Cardiac fibroblast (primary cell): Measurements from ENCODE around the gene UBE2Q2.
"Not testable (repeated sequence)": the region's sequence is repeated elsewhere in the genome, so short reads cannot be mapped to it uniquely, and the experiment has no call there.

Experiments
- DNase-seq, 2 donors: peaks; one replicate each; pipeline versions ENCODE4 v3.0.0 to v3.0.0-alpha.2; 2010; ENCODE audit warnings: low read depth in 2 of 2
- H3K4me3 ChIP-seq, 2 donors: replicated peaks in 1 of 2; 1 replicate in 1 of 2; 2 replicates in 1 of 2; pipeline ENCODE4 v1.5.1; 2011; ENCODE audit warnings: low read depth in 2 of 2, low read length in 2 of 2, mild to moderate bottlenecking in 2 of 2, moderate library complexity in 1 of 2
- TF ChIP-seq, protein P1 (sequence below): IDR thresholded peaks from one replicate; pipeline ENCODE4 v1.5.1; 2011; ENCODE audit warnings: low read depth, mild to moderate bottlenecking, low read length, inconsistent platforms

UBE2Q2 gene

DNA sequence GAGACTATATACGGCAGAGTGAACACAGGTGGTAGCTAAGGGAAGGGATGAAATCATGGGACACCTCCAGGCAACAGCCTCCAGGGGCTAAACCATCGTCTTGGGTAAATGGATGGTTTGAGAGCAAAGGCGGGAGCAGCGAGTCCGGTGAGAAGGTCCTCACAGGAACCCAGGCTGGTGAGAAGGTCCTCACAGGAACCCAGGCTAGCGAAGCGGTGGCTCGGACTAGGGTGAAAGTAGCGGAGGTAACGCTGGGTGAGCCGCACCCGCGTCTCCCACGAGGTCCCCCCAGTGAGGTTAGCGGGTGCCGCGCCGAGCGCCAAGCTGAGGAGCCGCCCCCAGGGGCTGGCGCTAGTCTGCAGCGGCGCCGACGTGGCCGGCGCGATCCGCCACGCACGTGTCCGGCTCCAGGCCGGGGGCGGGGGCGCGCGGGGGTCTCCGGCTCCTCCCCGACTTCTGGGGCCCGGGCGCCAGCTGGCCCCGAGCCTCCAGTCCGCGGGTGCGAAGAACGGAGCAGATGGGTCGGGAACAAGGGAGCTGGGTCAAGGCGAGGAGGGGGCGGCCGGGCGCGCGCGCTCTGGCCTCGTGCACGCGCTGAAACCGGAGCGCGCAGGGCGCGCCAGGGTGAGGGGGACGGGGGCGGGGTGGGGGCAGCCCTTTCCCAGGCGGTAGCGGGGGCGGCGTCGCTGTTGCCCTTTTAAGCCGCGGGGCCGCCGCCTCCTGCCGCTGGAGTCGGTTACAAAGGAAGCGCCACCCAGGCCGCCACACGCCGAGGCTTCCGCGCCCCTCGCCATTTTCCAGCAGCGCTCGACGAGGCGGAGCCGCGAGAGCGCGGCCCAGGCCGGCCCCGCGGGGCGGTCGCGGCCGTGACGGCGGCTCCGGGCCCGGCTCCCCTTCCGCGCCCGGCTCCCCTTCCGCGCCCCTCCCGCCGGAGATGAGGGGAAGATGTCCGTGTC lies at the start of gene UBE2Q2:
Gene UBE2Q2 (plus strand): TSS at position 726 of the 956 bp plus-strand sequence. CDS start 220 bp downstream, at position 946.
- TF ChIP-seq, protein P1, sequence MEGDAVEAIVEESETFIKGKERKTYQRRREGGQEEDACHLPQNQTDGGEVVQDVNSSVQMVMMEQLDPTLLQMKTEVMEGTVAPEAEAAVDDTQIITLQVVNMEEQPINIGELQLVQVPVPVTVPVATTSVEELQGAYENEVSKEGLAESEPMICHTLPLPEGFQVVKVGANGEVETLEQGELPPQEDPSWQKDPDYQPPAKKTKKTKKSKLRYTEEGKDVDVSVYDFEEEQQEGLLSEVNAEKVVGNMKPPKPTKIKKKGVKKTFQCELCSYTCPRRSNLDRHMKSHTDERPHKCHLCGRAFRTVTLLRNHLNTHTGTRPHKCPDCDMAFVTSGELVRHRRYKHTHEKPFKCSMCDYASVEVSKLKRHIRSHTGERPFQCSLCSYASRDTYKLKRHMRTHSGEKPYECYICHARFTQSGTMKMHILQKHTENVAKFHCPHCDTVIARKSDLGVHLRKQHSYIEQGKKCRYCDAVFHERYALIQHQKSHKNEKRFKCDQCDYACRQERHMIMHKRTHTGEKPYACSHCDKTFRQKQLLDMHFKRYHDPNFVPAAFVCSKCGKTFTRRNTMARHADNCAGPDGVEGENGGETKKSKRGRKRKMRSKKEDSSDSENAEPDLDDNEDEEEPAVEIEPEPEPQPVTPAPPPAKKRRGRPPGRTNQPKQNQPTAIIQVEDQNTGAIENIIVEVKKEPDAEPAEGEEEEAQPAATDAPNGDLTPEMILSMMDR, result no peak
- peak within 1 kb of the TSS; percentile 73 to 84 for H3K4me3 ChIP-seq

DNA sequence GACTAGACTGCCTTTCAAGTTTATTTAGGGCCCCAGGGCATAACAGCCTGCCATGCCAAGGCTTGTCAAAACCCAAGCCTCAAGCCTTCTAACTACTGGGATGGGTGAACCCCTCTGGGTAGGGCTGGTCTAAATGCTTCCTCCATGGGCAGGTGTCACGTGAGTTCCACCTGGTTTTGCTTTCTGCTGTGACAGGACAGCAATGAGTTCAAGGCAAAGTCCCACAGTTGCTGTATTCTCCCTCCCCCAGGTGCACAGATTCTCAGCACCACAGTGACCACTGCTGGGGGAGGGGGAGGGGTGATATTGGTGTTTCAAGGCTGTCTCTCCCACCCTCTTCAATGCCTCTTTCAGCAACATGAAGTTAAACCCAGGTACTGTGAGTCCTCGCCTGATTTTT lies 46.9 kb upstream of the UBE2Q2 start:
- DNase-seq, result no peak
- TF ChIP-seq, protein P1, result no peak
- no peak overlapping the region for H3K4me3 ChIP-seq

More for the DNA sequence above, at the start of gene UBE2Q2:
- DNase-seq, result peak; percentile 74 to 78

DNA sequence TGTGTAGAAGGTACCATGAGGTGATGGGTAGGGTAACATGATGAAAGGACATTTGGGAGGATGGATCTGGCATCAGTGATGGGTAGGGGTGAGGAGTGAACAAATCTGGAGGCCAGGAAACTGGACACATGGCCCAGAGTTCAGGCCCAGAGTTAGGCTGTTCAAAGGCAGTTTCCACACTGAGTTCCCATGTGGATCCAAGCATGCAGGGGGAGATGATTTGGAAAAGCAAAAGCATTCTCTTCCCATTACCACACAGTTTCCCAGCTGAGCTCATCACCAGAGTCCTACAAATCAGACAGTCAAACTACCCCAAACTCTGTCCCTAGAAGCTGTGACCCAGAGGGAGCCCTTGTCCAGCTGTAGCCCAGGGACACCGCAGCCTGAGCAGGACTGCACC lies 46.1 kb upstream of the UBE2Q2 start:
- not testable (repeated sequence) for DNase-seq, H3K4me3 ChIP-seq

DNA sequence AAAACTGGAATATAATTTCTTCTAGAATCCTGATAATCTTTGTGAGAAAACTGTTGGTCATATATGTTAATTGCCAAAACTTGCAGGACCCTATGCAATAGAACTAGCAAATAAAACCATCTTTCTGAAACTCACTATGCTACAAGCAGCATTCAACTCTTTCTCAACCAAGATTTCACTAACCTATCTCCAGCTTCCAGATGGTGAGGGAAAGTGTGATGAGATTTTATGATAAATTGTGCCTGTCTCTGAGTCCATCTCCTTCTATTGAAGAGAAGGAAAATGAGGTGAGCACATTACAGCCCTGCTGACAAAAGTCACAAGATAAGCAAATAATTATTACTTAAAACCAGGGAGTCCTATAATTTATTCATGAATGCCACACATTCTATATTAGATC lies 44.1 kb upstream of the UBE2Q2 start:
- no peak overlapping the region for H3K4me3 ChIP-seq
- TF ChIP-seq, protein P1, result no peak
- no peak for DNase-seq

DNA sequence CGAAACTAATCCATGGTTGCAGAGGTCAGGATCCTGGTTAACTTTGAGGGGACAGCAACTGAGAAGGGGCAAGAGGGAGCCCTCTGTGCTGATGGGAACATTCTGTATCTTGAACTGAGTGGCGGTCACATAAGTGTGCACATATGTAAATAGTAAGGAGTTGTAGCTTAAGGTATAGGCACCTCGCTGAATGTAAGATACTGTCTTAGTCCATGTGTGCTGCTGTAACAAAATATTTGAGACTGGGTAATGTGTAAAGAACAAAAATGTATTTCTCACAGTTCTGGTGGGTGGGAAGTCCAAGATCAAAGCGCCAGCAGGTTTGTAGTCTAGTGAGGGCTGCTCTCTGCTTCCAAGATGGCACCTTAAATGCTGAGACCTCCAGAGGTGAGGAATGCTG lies 42.8 kb upstream of the UBE2Q2 start:
- not testable (repeated sequence) for H3K4me3 ChIP-seq, DNase-seq

DNA sequence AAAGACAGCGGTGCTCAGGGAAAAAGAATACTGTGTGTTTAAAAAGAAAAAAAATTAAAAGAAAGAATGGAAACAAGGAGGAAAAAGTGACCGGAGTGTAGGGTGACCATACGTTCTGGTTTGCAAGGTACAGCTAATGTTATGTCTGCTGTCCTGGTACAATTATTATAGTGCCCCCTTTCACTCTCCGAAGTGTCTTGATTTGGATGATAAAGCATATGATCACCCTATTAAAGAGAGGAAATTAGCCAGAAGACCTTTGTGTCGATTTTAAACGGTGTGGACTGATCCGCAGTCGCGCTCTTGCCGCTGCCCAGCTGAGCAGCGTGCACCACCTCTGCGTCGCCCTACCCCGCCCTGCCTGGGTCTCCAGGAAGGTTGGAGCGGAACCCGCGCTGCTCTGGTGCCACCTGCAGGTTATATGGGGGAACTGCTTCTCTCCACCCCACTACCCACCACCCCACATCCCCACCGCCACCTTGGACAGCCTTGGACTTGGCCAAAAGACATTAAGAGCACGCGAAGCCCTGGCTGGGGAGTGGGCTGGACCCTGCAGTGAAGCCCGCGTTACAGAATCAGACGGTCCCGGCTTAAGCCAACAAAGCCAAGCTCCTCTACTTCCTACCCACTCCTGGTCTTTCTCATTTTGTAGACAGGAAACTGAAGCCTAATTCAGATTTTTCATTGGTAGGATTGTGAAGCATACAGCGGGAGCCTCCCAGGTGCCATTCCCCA lies 41.2 kb upstream of the UBE2Q2 start:
- H3K4me3 ChIP-seq, result peak overlapping the region in 1 of 2 donors; percentile 32
- DNase-seq, result peak; percentile 67 to 72
- TF ChIP-seq, protein P1, result peak; percentile 87

DNA sequence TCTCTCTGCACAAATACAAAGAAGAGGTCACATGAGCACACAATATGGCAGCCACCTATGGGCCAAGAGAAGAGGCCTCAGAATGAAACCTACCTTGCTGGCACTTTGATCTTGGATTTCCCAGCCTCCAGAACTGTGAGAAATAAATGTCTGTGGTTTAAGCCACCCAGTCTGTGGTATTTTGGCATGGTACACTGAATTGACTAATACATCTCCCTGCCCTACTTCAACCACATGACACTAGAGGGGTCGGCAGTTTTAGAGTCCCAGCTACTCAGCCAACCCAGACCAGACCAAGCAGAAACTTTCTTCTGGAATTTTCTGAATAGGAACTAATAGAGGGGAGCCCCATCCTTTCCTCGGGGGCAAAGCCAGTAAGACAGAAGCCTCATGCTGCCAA lies 35.8 kb upstream of the UBE2Q2 start:
- H3K4me3 ChIP-seq, result not testable (repeated sequence)
- DNase-seq, result peak; percentile 31

DNA sequence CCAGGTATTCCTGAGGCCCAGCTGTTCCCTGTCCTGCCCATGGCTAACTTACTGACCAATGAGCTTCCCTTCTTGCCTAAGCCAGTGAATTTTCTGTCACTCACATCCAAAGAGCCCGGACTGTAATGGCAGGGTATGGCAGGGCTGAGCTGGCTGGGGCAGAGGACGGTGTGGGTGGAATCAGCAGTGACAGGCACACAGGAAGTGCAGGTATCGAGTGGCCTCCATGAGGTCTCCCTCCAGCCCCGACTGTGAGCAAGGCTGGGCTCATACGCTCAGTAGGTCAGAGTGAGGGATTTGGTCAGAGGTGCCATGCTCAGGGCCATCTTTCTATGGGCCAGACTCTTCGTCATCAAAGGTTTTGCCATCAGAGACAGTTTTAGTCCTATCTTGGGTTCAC lies 35.2 kb upstream of the UBE2Q2 start:
- H3K4me3 ChIP-seq, result not testable (repeated sequence)

More for the DNA sequence above, 35.2 kb upstream of the UBE2Q2 start:
- not testable (repeated sequence) for DNase-seq
